Measurements from ENCODE around the gene OXER1. TPM values are rescaled to one million over a fixed set of nuclear protein-coding genes. Genes with fewer than 3 reads are reported as not detected.

OXER1 gene
- total and polyA plus RNA-seq, 2 of the 13 experiments (the other 11 are each of a cell fraction or from before 2014, with no cell fraction given), result 8.0 to 9.0 TPM

GRCh38 chr2:42812899-42813479 is 49.1 kb upstream of the OXER1 start (continued):
- TF ChIP-seq TFE3 (CRISPR knock-in tag; IDR thresholded peaks at IDR 0.05), result no peak
- 0 out of 2 replicates have a peak, but pooled peaks have one; percentile 19 for TF ChIP-seq ARID5B (CRISPR knock-in tag; IDR thresholded peaks at IDR 0.05)
- TF ChIP-seq ZBTB26 (CRISPR knock-in tag; IDR thresholded peaks at IDR 0.05; ENCODE audit: borderline replicate concordance), result no peak
- no peak for TF ChIP-seq NFE2L1 (CRISPR knock-in tag; IDR thresholded peaks at IDR 0.05; ENCODE audit: borderline replicate concordance)
- TF ChIP-seq AKNA (CRISPR knock-in tag; IDR thresholded peaks at IDR 0.05; ENCODE audit: borderline replicate concordance), result no peak
- TF ChIP-seq GLMP (CRISPR knock-in tag; IDR thresholded peaks at IDR 0.05; ENCODE audit: borderline replicate concordance), result no peak
- TF ChIP-seq ARID3A (IDR thresholded peaks at IDR 0.05; ENCODE audit: low read depth, low read length), result peak; percentile 44; the same call in 1 of the 2 replicates
- TF ChIP-seq MATR3 (CRISPR knock-in tag; IDR thresholded peaks at IDR 0.05), result no peak
- no peak for TF ChIP-seq YY1 (IDR thresholded peaks at IDR 0.05; ENCODE audit: insufficient read depth, insufficient replicate concordance, low read depth, low read length)
